Measurements from ENCODE around the gene CD83.
"Not testable (repeated sequence)": the region's sequence is repeated elsewhere in the genome, so short reads cannot be mapped to it uniquely, and the experiment has no call there.

CD83 gene, protein sequence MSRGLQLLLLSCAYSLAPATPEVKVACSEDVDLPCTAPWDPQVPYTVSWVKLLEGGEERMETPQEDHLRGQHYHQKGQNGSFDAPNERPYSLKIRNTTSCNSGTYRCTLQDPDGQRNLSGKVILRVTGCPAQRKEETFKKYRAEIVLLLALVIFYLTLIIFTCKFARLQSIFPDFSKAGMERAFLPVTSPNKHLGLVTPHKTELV

DNA sequence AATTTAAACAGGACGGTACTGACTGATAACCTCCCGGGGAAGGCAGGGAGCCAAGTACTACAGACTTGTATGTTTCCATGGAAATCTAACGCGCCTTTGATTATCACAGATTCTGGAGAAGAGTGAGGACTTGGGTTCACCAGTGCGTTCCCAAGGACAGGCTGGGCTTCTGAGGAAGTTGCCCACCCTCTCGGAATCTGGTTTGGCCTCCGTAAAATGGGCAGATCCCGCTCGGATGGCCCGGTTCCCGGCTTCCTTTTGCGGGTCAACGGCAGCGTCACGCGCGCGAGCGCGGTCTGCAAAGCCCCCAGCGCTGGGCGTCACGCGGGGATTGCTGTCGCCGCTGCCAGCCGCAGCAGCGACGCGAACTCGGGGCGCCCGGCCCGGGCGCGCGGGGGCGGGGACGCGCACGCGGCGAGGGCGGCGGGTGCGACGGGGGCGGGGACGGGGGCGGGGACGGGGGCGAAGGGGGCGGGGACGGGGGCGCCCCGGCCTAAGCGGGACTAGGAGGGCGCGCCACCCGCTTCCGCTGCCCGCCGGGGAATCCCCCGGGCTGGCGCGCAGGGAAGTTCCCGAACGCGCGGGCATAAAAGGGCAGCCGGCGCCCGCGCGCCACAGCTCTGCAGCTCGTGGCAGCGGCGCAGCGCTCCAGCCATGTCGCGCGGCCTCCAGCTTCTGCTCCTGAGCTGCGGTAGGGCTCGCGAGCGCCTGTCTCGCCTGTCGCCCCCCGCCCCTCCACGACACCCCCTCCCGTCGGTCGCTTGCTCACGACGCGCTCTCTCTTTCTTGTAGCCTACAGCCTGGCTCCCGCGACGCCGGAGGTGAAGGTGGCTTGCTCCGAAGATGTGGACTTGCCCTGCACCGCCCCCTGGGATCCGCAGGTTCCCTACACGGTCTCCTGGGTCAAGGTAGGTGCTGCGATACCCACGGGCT lies at the start of gene CD83:
Gene CD83 (plus strand): TSS at position 615 of the 933 bp plus-strand sequence. CDS start 40 bp downstream, at position 655.
- DNase-seq = peak; percentile 44

DNA sequence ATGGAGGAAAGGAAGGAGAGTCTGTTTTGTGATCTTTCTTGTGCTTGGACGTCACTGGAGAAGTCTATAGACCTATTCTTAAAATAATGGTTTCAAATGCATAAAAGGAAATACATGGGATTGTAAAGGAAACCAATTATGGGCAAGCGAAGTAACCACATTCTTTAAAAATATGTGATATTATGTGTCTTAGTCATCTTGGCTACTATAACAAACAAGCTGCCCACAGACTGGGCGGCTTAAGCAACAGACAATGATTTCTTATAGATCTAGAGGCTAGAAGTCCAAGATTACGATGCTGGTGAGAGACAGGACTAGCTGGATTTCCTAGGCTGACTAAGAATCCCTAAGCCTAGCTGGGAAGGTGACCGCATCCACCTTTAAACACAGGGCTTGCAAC lies 49.4 kb upstream of the CD83 start:
- no peak for DNase-seq

DNA sequence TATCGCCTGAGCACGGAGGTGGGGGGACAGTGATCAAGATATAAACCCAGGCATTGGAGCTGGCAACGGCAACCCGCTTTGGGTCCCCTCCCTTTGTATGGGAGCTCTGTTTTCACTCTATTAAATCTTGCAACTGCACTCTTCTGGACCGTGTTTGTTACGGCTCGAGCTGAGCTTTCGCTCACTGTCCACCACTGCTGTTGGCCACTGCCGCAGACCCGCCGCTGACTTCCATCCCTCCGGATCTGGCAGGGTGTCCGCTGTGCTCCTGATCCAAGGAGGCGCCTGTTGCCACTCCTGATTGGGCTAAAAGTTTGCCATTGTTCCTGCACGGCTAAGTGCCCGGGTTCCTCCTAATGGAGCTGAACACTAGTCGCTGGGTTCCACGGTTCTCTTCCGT lies 48.9 kb upstream of the CD83 start:
- DNase-seq = no peak

DNA sequence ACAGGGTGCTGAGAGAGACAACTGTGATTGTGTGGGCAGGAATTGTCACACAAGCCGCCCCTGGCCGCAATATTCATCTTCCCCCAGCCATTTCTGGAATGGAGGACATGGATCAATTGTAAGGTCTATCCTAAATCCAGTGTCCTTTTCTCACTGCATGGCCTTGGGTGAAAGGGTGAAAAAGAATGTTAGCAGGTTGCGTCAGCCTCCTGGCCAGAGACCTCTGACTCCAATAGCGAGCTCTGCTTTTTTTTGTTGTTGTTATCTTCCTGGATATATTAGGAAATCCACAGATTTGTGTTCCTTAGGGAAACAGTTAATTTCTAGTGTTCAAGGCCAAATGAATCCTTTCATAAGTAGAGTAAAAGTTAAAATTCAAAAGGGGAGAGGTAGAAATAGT lies 47.1 kb upstream of the CD83 start:
- DNase-seq = no peak

DNA sequence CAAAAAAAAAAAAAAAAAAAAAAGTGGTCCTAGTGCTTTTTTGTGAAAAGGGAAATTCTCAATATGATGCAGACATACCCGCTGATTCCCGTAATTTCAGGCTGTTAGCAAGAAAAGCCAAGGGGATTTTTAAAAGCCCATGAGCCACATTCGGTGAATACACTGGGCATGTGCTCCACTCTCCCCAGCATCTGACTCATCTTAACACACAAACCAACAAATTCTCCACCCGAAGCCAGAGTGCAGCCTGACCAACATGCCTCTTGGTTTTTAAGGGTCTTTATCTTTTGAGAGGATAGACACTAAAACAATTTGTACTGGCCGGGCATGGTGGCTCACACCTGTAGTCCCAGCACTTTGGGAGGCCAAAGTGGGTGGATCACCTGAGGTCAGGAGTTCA lies 45.5 kb upstream of the CD83 start:
- DNase-seq = no peak

DNA sequence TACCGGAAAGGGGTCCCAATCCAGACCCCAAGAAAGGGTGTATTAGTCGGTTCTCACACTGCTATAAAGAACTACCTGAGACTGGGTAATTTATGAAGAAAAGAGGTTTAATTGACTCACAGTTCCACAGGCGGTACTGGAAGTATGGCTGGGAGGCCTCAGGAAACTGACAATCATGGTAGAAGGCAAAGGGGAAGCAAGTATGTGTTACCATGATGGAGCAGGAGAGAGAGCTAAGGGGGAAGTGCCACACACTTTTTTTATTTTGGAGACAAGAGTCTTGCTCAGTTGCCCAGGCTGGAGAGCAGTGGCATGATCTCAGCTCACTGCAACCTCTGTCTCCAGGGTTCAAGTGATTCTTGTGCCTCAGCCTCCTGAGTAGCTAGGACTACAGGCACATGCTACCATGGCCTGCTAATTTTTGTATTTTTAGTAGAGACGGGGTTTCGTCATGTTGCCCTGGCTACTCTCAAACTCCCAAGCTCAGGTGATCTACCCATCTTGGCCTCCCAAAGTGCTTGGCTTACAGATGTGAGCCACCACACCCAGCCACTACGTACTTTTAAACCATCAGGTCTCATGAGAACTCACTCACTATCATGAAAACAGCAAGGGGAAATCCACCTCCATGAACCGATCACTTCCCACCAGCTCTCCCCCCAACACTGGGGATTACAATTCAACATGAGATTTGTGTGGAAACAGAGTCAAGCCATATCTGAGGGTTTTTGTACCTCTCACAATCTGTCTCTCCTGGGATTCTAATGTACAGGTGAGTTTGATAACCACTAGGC lies 43.8 kb upstream of the CD83 start:
- not testable (repeated sequence) for DNase-seq

DNA sequence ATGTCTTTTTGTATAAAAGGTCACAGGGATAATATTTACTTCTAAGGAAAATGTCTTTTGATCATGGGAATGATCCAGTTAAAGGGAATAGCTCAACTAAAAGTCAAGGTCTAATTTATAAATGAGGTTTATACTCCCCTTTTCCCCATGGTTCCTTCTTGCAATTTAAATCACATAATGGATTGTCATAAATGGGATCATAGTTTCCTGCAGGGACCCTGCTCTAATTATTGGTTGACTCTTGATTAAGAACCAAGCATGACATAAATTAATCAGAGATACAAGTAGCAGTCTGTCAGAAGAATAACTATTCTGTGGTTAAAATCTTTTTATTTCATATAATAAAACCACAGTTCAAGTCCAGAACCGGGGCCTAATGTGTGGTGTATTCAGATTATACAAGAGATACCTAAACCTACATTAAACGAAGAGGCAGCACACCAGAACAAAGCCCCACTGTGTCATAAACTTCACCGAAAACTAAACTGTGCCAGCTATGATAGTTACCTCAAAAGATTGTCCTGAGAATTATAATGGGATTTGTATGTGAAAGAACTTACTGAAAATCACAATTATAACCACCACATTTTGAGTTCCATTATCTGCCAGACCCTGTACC lies 43.0 kb upstream of the CD83 start:
- no peak for DNase-seq

DNA sequence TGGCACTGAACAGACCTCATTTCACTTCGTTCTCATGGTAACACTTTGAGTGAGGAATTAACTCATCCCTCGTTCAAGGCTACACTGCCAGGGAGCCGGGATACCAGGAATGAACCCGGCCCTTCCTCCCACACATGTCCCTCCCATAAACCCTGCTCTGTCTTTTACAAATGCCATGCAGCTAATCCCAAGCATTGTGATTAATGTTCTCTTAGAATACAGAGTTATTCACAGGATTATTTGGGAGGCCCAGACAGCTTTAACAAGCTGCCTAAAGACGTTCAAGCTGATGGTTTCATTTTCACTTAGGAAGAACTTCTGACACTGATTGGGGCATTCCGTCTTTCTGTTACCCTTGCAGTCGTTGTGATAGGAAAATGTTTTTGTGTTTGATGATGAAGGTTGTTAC lies 42.5 kb upstream of the CD83 start:
- no peak for DNase-seq

DNA sequence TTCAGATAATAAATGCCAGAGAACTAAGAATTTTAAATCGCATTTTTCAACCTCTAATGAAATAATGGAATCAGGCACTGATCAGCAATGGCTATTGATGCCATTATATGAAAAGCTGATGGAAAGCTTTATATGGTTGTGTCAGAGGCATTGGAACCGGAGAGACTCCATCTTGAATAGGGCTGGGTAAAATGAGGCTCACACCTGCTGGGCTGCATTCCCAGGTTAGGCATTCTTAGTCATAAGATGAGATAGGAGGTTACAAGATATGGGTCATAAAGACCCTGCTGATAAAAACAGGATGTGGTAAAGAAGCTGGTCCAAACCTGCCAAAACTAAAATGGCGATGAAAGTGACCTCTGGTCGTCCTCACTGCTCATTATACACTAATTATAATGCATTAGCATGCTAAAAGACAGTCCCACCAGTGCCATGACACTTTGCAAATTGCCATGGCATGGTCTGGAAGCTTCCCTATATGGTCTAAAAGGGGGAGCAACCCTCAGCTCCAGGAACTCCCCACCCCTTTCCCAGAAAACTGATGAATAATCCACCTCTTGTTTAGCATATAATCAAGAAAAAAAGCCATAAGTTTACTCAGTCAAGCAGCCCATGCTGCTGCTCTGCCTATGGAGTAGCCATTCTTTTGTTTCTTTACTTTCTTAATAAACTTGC lies 40.2 kb upstream of the CD83 start:
- no peak for DNase-seq

DNA sequence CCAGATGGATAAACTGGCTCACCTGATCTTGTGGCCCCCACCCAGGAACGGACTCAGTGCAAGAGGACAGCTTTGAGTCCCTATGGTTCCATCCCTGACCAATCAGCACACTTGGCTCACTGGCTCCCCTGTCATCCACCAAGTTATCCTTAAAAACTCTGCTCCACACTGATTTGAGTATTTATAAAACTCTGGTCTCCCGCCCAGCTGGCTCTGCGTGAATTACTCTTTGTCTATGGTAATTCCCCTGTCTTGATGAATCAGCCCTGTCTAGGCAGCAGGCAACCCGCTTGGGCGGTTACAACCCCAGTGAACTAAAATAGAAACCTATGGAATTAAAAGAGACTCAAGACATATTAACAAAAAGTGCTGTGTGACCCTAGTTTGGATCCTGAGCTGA lies 38.1 kb upstream of the CD83 start:
- no peak for DNase-seq

DNA sequence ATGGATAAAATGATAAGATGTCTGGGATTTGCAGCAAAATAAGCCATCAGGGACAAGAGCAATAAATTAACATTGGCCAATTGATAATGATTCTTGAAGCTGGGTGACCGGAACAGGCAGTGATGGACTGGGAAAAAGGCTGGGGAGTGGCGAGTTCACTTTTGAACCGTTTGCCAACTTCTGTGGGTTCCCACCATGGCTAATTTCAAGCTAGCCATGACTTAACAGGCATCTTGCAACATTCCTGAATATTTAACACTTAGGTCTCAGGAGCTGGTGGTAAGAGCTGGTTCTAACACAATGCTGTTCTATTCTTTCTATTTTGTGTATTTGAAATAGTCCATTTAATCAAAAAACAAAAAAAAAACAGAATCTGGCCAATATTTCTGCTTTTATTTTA lies 37.6 kb upstream of the CD83 start:
- no peak for DNase-seq

DNA sequence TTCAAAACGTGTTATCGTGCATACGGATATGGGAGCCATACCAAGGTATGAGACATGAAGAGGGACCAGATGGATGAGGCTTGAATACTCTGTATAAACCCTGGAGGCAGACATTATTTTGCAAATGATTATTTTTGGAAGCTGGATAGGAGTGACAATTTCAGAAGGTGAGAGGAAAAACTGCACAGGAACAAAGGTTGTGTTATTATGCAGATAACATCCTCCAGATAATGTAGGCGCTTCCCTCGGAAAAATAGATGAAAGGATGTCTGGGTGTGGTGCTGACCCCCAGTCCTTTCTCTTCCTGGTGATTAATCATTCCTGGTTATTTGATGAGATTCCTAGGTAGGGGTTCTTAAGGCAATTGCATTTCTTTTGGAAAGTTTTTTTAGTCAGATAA lies 36.4 kb upstream of the CD83 start:
- DNase-seq = no peak

DNA sequence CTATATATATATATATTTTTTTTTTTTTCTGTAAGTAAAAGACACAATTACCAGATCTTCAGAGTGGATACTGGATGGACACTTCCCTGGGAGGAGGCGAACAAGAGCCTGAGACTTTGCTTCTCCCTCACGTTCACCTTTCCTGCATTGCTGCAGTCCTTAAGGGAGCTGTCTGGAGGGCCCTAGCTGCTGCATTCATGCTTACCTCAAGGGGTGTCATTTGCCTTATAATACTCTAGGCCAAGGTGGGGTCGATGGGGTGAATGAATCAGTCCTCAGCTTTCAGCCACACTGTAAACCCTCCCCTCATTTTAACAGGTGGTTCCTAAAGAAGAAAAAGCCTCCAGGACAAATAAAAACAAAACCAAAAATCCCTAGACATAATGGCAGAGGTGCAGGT lies 34.8 kb upstream of the CD83 start:
- no peak for DNase-seq

DNA sequence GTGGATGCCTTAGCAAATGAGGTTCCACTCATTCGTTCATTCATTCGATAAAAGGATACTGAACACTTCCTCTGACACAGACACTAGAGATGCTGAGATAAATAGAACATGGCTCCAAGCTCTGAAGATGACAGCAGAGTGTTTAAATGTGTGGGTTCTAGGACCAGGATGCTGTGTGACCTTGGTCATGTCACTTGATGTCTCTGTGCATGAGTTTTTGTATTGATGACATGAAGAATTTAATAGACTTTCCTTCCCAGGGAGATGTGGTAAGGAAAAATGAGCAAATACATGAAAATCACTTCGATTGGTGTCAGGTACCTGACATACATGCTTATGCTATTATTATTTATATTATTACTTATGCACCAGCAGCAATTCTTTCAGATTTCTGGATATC lies 34.3 kb upstream of the CD83 start:
- DNase-seq = no peak

DNA sequence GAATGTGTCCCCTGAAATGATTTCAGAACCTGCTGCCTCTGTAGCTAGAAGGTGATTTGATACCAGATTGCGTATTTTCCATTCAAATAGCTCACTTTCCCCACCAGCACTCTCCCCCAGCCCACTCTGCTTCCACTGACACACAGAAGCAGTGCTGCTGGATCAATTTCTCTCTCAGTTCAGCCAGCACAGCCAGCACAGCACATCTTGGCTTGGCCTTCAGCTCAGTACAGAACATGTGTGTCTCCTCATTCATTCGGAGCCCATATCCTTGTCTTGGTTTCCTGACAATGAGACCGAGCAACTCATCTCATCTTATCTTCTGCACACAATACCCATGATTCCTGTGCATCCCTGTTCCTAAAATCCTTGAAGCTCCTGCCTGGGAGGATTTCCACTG lies 33.8 kb upstream of the CD83 start:
- DNase-seq = no peak

DNA sequence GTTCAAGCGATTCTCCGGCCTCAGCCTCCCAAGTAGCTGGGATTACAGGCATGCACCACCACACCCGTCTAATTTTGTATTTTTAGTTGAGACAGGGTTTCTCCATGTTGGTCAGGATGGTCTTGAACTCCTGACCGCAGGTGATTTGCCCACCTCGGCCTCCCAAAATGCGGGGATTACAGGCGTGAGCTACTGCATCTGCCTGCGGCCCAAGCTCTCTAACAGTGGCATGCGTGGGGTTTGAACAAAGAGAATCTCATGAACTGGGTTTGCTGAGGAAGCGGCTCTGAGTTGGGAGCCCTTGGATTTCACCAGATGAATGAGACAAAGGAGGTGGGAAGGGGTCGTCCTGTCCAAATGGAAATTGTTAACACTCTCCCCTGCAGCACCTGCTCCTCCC lies 33.2 kb upstream of the CD83 start:
- no peak for DNase-seq

DNA sequence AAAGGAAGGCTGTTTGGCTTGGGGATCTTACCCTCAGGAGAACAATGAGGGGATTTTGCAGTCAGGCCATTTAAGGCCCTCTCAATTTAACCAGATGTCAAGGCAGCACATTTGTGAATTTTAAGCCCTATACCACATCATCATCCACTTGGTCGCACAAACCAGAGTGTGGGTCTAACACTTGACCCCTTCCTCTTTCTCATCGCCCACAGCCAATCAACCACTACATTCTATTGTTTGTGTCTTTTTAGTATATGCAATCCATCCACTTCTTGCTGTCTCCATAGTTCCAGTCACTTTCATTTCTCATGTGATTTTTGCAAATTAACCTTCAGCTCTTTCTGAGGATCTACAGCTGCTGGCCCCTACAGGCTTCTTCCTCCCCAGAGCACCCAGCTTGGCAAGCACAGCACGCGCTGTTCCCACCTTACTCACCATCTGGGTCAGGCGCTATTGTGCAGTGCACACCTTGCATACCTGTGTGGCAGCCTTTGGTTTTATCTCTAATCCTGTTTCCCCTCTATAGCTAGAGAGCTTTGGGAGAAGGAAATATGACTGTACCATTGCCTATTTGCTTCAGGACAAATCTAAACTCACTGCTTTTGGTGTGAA lies 32.3 kb upstream of the CD83 start:
- no peak for DNase-seq

DNA sequence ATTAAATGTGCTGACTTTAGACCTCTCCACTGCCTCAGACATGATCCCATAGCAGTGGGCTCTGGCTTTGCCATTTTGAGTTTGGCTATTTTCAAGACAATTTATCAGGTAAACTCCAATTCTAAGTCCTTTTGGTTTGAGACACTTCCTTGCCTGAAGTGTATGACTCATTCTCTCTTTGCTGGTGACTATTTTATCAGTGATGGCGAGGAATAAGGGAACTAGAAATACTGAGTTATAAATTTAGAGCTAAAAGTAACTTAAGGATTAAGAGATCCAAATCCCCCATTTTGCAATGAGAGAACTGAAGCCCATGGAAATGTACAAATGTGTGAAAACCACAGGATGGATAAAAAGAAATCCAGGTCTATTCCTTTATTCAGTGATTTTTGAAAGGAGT lies 30.9 kb upstream of the CD83 start:
- DNase-seq = no peak

DNA sequence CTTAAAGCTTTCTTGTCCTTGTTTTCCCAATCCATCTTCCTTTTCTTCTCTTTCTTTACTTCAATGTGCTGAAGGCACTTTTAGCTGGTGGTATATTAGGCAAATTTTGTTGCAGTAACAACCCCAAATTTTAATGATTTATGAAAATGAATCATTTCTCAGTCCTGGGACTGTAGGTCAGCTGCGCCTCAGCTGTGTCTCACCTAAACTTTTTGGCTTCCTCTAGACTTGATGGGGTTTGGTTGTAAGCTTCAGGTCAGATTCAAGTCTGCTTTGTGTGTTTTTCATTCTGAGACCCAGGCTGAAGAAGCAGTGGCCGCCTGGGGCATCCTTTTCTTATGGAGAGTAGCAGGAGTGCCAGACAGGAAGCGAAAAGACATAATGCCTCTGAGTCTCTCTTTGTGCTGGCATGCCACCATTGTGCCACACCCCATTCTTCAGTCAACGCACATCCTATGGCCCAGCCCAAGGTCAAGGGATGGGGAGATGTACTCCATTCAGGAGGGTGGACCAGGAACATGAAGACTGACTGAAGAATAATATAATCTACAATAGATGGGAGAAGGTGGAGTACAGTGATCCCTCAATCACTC lies 28.9 kb upstream of the CD83 start:
- no peak for DNase-seq

DNA sequence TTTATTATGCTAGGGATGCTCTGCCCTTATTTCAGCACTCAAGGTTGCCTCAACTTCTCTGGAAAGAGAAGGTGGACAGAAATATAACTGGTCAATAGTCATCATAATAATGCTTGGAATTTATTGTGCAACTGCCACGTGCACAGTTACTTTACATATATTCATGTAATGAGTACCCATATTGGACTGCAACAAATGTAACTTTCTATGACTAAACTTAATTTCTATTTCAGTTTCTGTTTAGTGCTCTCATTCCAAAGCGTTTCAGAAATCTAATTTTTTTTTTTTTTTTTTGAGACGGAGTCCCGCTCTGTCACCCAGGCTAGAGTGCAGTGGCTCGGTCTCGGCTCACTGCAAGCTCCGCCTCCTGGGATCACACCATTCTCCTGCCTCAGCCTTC lies 28.3 kb upstream of the CD83 start:
- no peak for DNase-seq

DNA sequence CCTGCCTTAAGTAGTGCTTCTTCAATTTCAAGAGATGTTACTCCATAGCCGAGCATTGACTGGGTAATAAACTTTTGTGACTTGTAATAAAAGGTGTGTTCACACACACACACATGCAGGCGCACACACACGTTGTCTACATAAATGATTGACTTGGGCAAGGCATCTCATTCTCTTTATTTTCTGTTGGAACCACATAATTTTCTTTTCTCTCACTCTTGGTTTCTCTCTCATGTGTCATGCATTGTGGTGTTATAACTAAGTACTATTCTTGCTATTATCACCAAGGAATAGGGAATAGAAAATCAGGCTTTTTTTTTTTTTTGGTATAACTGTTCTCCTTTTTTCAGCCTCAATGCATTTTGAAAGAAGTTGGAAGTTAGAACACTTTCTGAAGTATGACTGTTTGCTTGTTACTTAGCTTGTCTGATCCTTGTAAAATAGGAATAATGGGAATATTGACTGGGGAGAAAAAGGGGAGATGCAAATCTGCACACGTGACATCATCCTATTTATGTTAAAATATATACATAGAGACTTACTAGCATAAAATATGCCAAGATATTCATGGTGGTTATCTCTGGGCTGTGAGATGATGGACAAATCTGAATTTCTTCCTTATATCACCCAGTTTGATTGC lies 26.1 kb upstream of the CD83 start:
- no peak for DNase-seq

Data from DMS153 (cell line).